Activated T-helper 17 cell treated with anti-CD3 and anti-CD28 coated beads, Interleukin-2, amount 50 U/mL, for 72 hours (primary cell): ENCODE results near the gene HIC2. TPM values are rescaled to one million over a fixed set of nuclear protein-coding genes. Genes with fewer than 3 reads are reported as not detected.
"Not testable (repeated sequence)": the region's sequence is repeated elsewhere in the genome, so short reads cannot be mapped to it uniquely, and the experiment has no call there.

Experiments used
- ATAC-seq: fragments of 150-1000 bp; cut with Tn5 transposase; replicated peaks from 2 replicates; pipeline ENCODE4 v1.10.0; 2021; ENCODE audit warnings: mild to moderate bottlenecking, moderate library complexity
- H3K27ac Mint-ChIP-seq: one replicate; pipeline ENCODE4 v1.8.0; 2022; ENCODE audit warnings: mixed read lengths
- H3K27me3 Mint-ChIP-seq: one replicate; pipeline ENCODE4 v1.8.0; 2022; ENCODE audit warnings: mixed read lengths
- H3K36me3 Mint-ChIP-seq: one replicate; pipeline ENCODE4 v1.8.0; 2022; ENCODE audit warnings: low read depth, mild to moderate bottlenecking, mixed read lengths
- H3K4me1 Mint-ChIP-seq: one replicate; pipeline ENCODE4 v1.8.0; 2022; ENCODE audit warnings: mixed read lengths
- H3K4me3 Mint-ChIP-seq: one replicate; pipeline ENCODE4 v1.8.0; 2022; ENCODE audit warnings: mild to moderate bottlenecking, mixed read lengths
- H3K9me3 Mint-ChIP-seq: one replicate; pipeline ENCODE4 v1.8.0; 2022; ENCODE audit warnings: mixed read lengths
- total RNA-seq, 2 donors: library from RNA; stranded (reverse); gene quantifications; one replicate each; pipeline ENCODE4 v1.2.3, GENCODE V29; 2022

HIC2 gene
- total RNA-seq, 2 donors from 2014 or later, result 4.8 to 6.2 TPM

- H3K27ac Mint-ChIP-seq, ATAC-seq, H3K27me3 Mint-ChIP-seq, H3K9me3 Mint-ChIP-seq, H3K4me1 Mint-ChIP-seq, H3K4me3 Mint-ChIP-seq, H3K36me3 Mint-ChIP-seq: not testable (repeated sequence)
Measured at GRCh38 chr22:21490556-21490955, 73.4 kb downstream of the HIC2 start.

GRCh38 chr22:21492271-21492670 is 75.1 kb downstream of the HIC2 start:
- ATAC-seq, H3K27ac Mint-ChIP-seq, H3K36me3 Mint-ChIP-seq, H3K27me3 Mint-ChIP-seq, H3K4me1 Mint-ChIP-seq, H3K9me3 Mint-ChIP-seq, H3K4me3 Mint-ChIP-seq: not testable (repeated sequence)

GRCh38 chr22:21493789-21494782 is 76.9 kb downstream of the HIC2 start:
- ATAC-seq, H3K27me3 Mint-ChIP-seq, H3K27ac Mint-ChIP-seq, H3K36me3 Mint-ChIP-seq, H3K9me3 Mint-ChIP-seq, H3K4me3 Mint-ChIP-seq, H3K4me1 Mint-ChIP-seq: not testable (repeated sequence)

GRCh38 chr22:21497984-21498383 is 80.8 kb downstream of the HIC2 start:
- not testable (repeated sequence) for H3K36me3 Mint-ChIP-seq, H3K27ac Mint-ChIP-seq, H3K4me1 Mint-ChIP-seq, H3K4me3 Mint-ChIP-seq, ATAC-seq, H3K27me3 Mint-ChIP-seq, H3K9me3 Mint-ChIP-seq

- H3K36me3 Mint-ChIP-seq, H3K4me1 Mint-ChIP-seq, H3K27me3 Mint-ChIP-seq, H3K9me3 Mint-ChIP-seq, ATAC-seq, H3K27ac Mint-ChIP-seq, H3K4me3 Mint-ChIP-seq: not testable (repeated sequence)
Measured at GRCh38 chr22:21498489-21498888, 81.3 kb downstream of the HIC2 start.

GRCh38 chr22:21499623-21500506 is 82.7 kb downstream of the HIC2 start:
- H3K36me3 Mint-ChIP-seq, H3K27ac Mint-ChIP-seq, H3K4me3 Mint-ChIP-seq, H3K4me1 Mint-ChIP-seq, H3K27me3 Mint-ChIP-seq, H3K9me3 Mint-ChIP-seq: not testable (repeated sequence)
- ATAC-seq, result peak; percentile 97

Other genes with a start within 250 kb of the HIC2 start
- gene RIMBP3B, start 33.6 kb upstream of the HIC2 start, total RNA-seq, result under 1 TPM; 0.13 to 0.39 TPM
- gene TMEM191C, start 50.0 kb downstream of the HIC2 start, total RNA-seq, result 1 to 10 TPM in 1 of 2 donors, under 1 TPM in 1; 0.82 to 5.2 TPM
- under 1 TPM; 0.06 to 0.19 TPM for gene RIMBP3C, start 134.1 kb downstream of the HIC2 start, total RNA-seq
- 10 to 100 TPM; 36.6 to 78.9 TPM for gene UBE2L3, start 150.3 kb downstream of the HIC2 start, total RNA-seq
- gene YDJC, start 212.7 kb downstream of the HIC2 start, total RNA-seq, result 10 to 100 TPM; 28.9 to 56.6 TPM
- gene CCDC116, start 215.4 kb downstream of the HIC2 start, total RNA-seq, result under 1 TPM; 0.29 to 0.37 TPM
- gene SDF2L1, start 224.9 kb downstream of the HIC2 start, total RNA-seq, result 10 to 100 TPM; 15.3 to 48.5 TPM
- gene PPIL2, start 248.6 kb downstream of the HIC2 start, total RNA-seq, result 10 to 100 TPM; 37.0 to 50.0 TPM